ENCODE data around the gene SCNN1A. TPM values are rescaled to one million over a fixed set of nuclear protein-coding genes. Genes with fewer than 3 reads are reported as not detected.
A peak's percentile ranks its signal among the peaks of the same experiment; 100 is the strongest.

SCNN1A gene
- total and polyA plus RNA-seq, 2 donors, result 0.61 to 28.9 TPM

DNA sequence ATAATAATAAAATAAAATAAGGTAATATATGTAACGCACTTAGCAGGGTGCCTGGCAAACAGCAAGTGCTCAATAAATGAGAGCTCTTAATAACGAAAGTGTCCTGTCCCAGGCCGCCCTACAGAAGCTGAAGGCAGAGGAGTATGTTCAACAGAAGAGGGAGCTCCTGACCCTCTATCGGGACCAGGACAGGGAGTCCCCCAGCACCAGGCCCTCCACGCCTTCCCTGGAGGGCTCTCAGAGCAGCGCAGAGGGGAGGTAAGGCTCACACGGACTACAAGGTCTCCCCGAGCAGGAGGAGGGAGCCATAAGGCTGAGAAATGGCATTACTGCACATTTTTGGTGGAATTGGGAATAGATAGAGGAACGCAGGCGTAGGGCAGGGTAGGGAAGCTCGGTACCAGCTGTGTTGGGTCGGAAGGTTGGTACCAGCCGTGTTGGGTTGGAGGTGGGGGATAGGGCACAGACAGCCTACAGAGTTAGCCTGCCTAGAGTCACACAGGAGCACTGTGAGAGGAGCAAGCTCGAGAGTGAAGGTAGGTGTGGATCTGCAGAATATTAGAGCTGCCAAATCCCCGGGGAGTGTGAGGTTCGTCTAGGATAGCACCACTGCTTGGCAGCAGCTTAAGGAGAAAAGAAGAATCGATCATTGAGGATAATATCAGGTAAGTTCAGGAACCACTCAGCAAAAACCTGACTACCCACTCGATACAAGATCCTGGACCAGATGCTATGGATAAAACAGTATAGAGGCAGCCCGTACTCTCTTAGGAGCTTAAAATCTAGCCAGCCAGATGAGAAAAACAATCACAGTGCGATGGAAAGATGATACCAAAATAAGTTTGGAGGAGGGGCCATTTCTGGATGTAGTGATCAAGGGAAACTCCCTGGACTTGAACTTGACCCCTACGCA lies 48.8 kb downstream of the SCNN1A start:
- peak in 1 of 9 donors; percentile 53 for DNase-seq (ENCODE audit: low read depth in 6 of 9, low spot score in 9 of 9)
- H3K4me1 ChIP-seq (ENCODE audit: control insufficient read depth in 2 of 2, insufficient read depth in 2 of 2, low read length in 2 of 2), result peaks cover 11 to 43% of the 10 kb centered on the region in 2 donors
- no peaks in the 10 kb centered on the region for H3K27me3 ChIP-seq (ENCODE audit: control insufficient read depth in 2 of 2, insufficient read depth in 1 of 2, low read length in 1 of 2)

DNA sequence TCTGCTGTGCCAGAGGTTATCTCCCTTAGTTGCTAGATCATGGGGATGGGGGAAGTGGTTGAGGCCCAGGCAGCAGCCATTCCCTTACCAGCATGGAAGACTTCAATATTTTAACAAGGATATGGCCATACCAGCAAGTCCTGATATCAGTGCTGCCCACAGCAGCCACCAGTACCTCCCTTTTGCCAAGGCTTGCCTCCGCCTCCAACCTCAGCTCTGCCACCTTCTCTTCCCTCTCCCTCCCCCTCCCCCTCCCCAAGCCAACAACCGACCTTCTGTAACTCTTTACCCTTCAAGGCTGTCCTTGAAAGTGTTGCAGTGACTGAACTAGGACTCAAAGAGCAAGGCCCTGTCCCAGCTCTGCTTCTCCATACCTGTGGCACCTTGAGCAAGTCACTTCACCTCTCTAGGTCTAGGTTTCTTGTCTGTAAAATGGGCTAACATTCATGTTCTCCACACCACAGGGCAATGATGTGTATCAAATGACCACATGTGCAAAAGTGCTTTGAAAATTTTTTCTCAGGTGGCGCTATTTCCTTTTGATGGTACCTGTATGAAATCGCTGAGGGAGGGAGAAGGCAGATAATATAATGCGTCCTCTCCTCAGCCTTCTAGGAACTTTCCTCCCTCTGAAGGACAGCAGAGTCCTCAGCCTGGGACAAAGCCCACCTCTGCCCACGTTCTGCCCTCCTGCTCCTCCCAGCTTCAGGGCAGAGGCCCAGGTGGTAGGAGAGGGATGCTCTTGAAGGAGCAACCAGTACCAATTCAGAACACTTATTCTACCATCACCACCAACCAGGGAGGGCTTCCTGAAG lies 50.2 kb downstream of the SCNN1A start:
- 82% methylated on average over 6 of the region's 6 CpGs for WGBS
- Histone ChIP-seq H3K4me1 (ENCODE audit: control insufficient read depth in 2 of 2, insufficient read depth in 2 of 2, low read length in 2 of 2) (peaks cover 11 to 43% of the 10 kb centered on the region in 2 donors), H3K27me3 (ENCODE audit: control insufficient read depth in 2 of 2, insufficient read depth in 1 of 2, low read length in 1 of 2) (no peaks in the 10 kb centered on the region), H3K9me3 (ENCODE audit: control insufficient read depth in 2 of 2, insufficient read depth in 1 of 2, low read length in 1 of 2) (peaks cover 0 to 1% of the 10 kb centered on the region in 2 donors), H3K36me3 (ENCODE audit: control insufficient read depth in 2 of 2, insufficient read depth in 2 of 2, low read length in 1 of 2) (peaks cover 29 to 30% of the 10 kb centered on the region in 2 donors), H3K27ac (ENCODE audit: low read depth in 1 of 2, low read length in 1 of 2) (no peak overlapping the region), H3K4me3 (ENCODE audit: low read length in 2 of 2) (no peak overlapping the region)
- DNase-seq (ENCODE audit: low read depth in 6 of 9, low spot score in 9 of 9), result no peak

More for the DNA sequence above, 48.8 kb downstream of the SCNN1A start:
- no peak overlapping the region for H3K4me3 ChIP-seq (ENCODE audit: low read length in 2 of 2)
- WGBS, result 87% methylated on average over 21 of the region's 21 CpGs
- peaks cover 0 to 1% of the 10 kb centered on the region in 2 donors for H3K9me3 ChIP-seq (ENCODE audit: control insufficient read depth in 2 of 2, insufficient read depth in 1 of 2, low read length in 1 of 2)
- peak overlapping the region in 1 of 2 donors; percentile 33 for H3K27ac ChIP-seq (ENCODE audit: low read depth in 1 of 2, low read length in 1 of 2)
- peaks cover 43 to 45% of the 10 kb centered on the region in 2 donors for H3K36me3 ChIP-seq (ENCODE audit: control insufficient read depth in 2 of 2, insufficient read depth in 2 of 2, low read length in 1 of 2)

DNA sequence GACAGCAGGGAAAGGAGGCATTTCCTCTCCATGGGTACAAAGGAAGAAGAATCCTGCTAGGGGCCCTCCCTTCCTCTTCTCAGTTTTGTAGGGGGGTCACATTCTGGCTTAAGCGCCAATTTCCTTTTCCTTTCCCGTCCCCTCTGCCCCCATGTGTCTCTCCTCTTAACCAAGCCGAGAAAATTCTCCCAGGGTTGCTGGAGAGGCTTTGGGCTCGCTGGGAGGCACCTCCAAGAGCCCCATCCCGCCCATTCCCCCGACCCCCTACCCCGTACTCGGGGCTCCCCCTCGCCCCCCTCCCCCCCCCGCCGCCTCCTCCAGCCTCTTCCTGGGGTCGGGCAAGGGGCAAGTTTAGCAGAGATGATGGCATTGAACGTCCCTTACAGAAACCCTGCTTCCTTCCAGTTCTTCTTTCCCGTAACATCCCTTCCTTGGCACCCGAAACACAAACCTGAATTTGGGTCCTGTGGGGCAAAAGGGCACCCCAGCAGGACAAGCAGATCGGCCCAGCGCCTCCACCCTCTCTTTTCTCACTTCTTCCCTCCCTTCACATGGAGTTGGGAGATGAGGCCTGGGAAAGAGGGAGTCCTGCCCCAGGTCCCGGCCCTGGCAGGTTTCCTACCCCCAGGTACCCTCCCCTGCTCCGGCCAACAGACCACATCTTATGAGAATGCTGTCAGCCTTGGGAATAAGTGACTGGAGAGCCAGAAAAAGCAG lies 51.2 kb downstream of the SCNN1A start:
- WGBS, result 46% methylated on average over 19 of the region's 19 CpGs
- H3K4me1 ChIP-seq (ENCODE audit: control insufficient read depth in 2 of 2, insufficient read depth in 2 of 2, low read length in 2 of 2), result peaks cover 11 to 43% of the 10 kb centered on the region in 2 donors
- no peak for DNase-seq (ENCODE audit: low read depth in 6 of 9, low spot score in 9 of 9)
- H3K9me3 ChIP-seq (ENCODE audit: control insufficient read depth in 2 of 2, insufficient read depth in 1 of 2, low read length in 1 of 2), result no peaks in the 10 kb centered on the region
- H3K27ac ChIP-seq (ENCODE audit: low read depth in 1 of 2, low read length in 1 of 2), result peak overlapping the region; percentile 15 to 22
- H3K36me3 ChIP-seq (ENCODE audit: control insufficient read depth in 2 of 2, insufficient read depth in 2 of 2, low read length in 1 of 2), result peaks cover 20 to 23% of the 10 kb centered on the region in 2 donors
- no peaks in the 10 kb centered on the region for H3K27me3 ChIP-seq (ENCODE audit: control insufficient read depth in 2 of 2, insufficient read depth in 1 of 2, low read length in 1 of 2)
- H3K4me3 ChIP-seq (ENCODE audit: low read length in 2 of 2), result no peak overlapping the region

DNA sequence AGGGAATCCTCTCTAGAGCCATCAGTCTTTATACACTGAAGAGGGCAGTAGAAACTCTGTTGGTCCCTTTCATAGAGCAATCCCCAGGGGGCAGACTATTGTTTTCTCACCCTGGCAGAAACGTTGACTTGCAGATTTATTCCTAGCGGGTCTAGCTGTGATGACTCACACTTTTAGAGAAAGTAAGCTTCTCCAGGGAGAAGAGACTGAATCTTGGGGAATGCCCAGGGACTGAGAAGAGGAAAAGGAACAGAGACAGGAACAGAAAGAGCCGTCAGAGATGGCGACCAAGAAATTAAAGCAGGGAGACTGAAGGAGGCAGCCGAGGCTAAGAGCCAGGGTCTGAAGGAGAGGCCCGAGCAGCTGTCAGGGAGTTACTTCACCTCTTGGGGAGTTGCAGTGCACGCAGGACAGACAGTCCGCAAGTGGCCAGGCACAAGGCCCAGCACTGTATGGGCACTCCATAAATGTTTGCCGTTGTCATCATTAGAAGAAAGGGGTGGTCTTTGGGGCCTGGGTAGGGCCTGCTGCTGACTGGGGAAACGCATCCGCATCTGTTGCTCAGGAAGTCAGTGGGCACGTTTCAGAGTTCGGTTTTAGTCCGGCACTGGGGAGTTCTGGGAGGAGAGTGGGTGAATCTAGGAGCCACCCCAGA lies 51.9 kb downstream of the SCNN1A start:
- peak in 2 of 9 donors; percentile 59 to 80 for DNase-seq (ENCODE audit: low read depth in 6 of 9, low spot score in 9 of 9)
- Histone ChIP-seq H3K27ac (ENCODE audit: low read depth in 1 of 2, low read length in 1 of 2) (peak overlapping the region; percentile 11 to 22), H3K27me3 (ENCODE audit: control insufficient read depth in 2 of 2, insufficient read depth in 1 of 2, low read length in 1 of 2) (peaks cover 0 to 2% of the 10 kb centered on the region in 2 donors), H3K36me3 (ENCODE audit: control insufficient read depth in 2 of 2, insufficient read depth in 2 of 2, low read length in 1 of 2) (peaks cover 13 to 16% of the 10 kb centered on the region in 2 donors), H3K4me3 (ENCODE audit: low read length in 2 of 2) (peak overlapping the region in 1 of 2 donors; percentile 9), H3K9me3 (ENCODE audit: control insufficient read depth in 2 of 2, insufficient read depth in 1 of 2, low read length in 1 of 2) (no peaks in the 10 kb centered on the region), H3K4me1 (ENCODE audit: control insufficient read depth in 2 of 2, insufficient read depth in 2 of 2, low read length in 2 of 2) (peaks cover 11 to 47% of the 10 kb centered on the region in 2 donors)
- 8% methylated on average over 14 of the region's 14 CpGs for WGBS

DNA sequence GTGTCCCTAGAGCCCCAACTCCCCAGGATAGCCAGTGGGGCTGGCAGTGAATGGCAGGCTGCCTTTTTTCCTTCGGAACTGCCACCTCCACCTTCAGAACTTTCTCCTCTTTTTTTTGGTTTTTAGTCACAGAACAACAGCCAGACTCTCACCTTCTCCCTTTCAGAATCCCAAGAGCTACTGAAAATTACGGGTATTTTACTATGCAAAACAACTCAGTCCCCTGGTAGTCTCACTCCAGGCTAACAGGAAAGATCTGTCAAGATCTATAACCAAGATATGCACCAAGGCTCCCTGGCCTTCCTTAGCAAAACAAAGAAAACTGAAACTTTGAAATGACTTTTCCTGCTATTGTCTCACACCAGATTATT lies 52.4 kb downstream of the SCNN1A start:
- 33% methylated on average over 2 of the region's 2 CpGs for WGBS
- Histone ChIP-seq H3K9me3 (ENCODE audit: control insufficient read depth in 2 of 2, insufficient read depth in 1 of 2, low read length in 1 of 2) (no peaks in the 10 kb centered on the region), H3K4me3 (ENCODE audit: low read length in 2 of 2) (no peak overlapping the region)

DNA sequence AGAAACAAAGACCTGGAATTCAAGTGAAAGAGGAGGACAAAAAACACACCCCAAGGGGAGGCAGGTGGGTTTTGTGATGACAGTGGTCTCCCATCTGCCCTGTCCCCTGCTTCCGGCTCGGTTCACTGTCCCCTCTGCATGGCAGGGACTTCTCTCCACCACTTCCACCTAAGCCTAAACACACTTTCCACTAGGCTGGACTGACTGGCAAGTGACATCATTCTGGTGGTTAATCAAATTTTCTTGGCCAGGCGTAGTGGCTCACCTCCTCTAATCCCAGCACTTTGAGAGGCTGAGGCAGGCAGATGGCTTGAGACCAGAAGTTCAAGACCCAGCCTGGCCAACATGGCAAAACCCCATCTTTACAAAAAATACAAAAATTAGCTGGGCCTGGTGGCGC lies 53.0 kb downstream of the SCNN1A start:
- H3K9me3 ChIP-seq (ENCODE audit: control insufficient read depth in 2 of 2, insufficient read depth in 1 of 2, low read length in 1 of 2), result no peaks in the 10 kb centered on the region
- no peak overlapping the region for H3K27ac ChIP-seq (ENCODE audit: low read depth in 1 of 2, low read length in 1 of 2)
- WGBS, result 96% methylated on average over 4 of the region's 4 CpGs
- no peak for DNase-seq (ENCODE audit: low read depth in 6 of 9, low spot score in 9 of 9)
- H3K4me3 ChIP-seq (ENCODE audit: low read length in 2 of 2), result no peak overlapping the region
- peaks cover 11 to 48% of the 10 kb centered on the region in 2 donors for H3K4me1 ChIP-seq (ENCODE audit: control insufficient read depth in 2 of 2, insufficient read depth in 2 of 2, low read length in 2 of 2)
- peaks cover 0 to 2% of the 10 kb centered on the region in 2 donors for H3K27me3 ChIP-seq (ENCODE audit: control insufficient read depth in 2 of 2, insufficient read depth in 1 of 2, low read length in 1 of 2)
- peaks cover 4 to 5% of the 10 kb centered on the region in 2 donors for H3K36me3 ChIP-seq (ENCODE audit: control insufficient read depth in 2 of 2, insufficient read depth in 2 of 2, low read length in 1 of 2)

More for the DNA sequence above, 52.4 kb downstream of the SCNN1A start:
- Histone ChIP-seq H3K4me1 (ENCODE audit: control insufficient read depth in 2 of 2, insufficient read depth in 2 of 2, low read length in 2 of 2) (peaks cover 11 to 51% of the 10 kb centered on the region in 2 donors), H3K27ac (ENCODE audit: low read depth in 1 of 2, low read length in 1 of 2) (peak overlapping the region in 1 of 2 donors; percentile 45), H3K36me3 (ENCODE audit: control insufficient read depth in 2 of 2, insufficient read depth in 2 of 2, low read length in 1 of 2) (peaks cover 8 to 11% of the 10 kb centered on the region in 2 donors), H3K27me3 (ENCODE audit: control insufficient read depth in 2 of 2, insufficient read depth in 1 of 2, low read length in 1 of 2) (peaks cover 0 to 2% of the 10 kb centered on the region in 2 donors)
- no peak for DNase-seq (ENCODE audit: low read depth in 6 of 9, low spot score in 9 of 9)

DNA sequence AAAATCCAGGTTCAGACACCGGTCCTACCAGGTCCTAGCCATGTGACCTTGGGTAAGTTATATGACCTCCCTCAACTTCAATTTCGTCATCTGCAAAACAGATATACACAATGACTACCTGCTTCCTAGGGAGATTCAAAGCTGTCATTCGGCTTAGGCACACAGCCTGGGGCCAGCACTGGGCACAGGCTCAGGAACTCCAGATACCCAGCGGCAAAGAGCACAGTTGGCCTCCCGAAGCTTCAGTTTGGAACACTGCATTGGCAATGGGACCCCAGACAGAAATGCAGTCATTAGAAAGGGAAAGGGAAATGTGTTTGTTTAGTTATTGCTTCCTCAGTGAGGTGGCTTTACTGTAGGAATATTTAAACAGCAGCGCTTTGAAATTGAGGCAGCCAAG lies 53.5 kb downstream of the SCNN1A start:
- no peaks in the 10 kb centered on the region for H3K9me3 ChIP-seq (ENCODE audit: control insufficient read depth in 2 of 2, insufficient read depth in 1 of 2, low read length in 1 of 2)
- no peak for DNase-seq (ENCODE audit: low read depth in 6 of 9, low spot score in 9 of 9)
- 97% methylated on average over 6 of the region's 6 CpGs for WGBS
- H3K4me1 ChIP-seq (ENCODE audit: control insufficient read depth in 2 of 2, insufficient read depth in 2 of 2, low read length in 2 of 2), result peaks cover 11 to 48% of the 10 kb centered on the region in 2 donors
- H3K27ac ChIP-seq (ENCODE audit: low read depth in 1 of 2, low read length in 1 of 2), result no peak overlapping the region
- peaks cover 0 to 2% of the 10 kb centered on the region in 2 donors for H3K27me3 ChIP-seq (ENCODE audit: control insufficient read depth in 2 of 2, insufficient read depth in 1 of 2, low read length in 1 of 2)
- H3K4me3 ChIP-seq (ENCODE audit: low read length in 2 of 2), result no peak overlapping the region
- peaks cover 0 to 2% of the 10 kb centered on the region in 2 donors for H3K36me3 ChIP-seq (ENCODE audit: control insufficient read depth in 2 of 2, insufficient read depth in 2 of 2, low read length in 1 of 2)

DNA sequence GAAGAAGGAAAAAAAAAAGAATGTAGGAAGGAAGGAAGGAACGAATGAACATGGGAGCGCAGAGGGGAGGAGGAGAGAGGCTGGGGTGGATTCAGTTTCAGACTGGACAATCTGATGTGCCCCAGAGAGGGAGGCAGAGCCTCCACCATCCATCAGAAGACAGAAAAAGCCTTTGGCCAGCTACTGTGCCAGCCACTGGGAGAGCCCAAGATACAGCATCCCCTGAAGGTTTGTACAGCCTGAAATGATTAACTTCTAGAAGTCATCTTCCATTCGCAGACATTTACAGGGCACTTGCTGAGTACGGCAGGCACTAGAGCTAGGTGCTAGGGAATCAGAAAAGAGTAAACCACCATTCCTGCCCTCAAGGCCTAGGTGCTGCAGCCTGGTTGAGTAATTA lies 55.9 kb downstream of the SCNN1A start:
- no peak for DNase-seq (ENCODE audit: low read depth in 6 of 9, low spot score in 9 of 9)
- H3K36me3 ChIP-seq (ENCODE audit: control insufficient read depth in 2 of 2, insufficient read depth in 2 of 2, low read length in 1 of 2), result no peaks in the 10 kb centered on the region
- no peaks in the 10 kb centered on the region for H3K9me3 ChIP-seq (ENCODE audit: control insufficient read depth in 2 of 2, insufficient read depth in 1 of 2, low read length in 1 of 2)
- WGBS, result 97% methylated on average over 4 of the region's 4 CpGs
- H3K27ac ChIP-seq (ENCODE audit: low read depth in 1 of 2, low read length in 1 of 2), result no peak overlapping the region
- no peak overlapping the region for H3K4me3 ChIP-seq (ENCODE audit: low read length in 2 of 2)
- H3K27me3 ChIP-seq (ENCODE audit: control insufficient read depth in 2 of 2, insufficient read depth in 1 of 2, low read length in 1 of 2), result peaks cover 0 to 2% of the 10 kb centered on the region in 2 donors
- H3K4me1 ChIP-seq (ENCODE audit: control insufficient read depth in 2 of 2, insufficient read depth in 2 of 2, low read length in 2 of 2), result peaks cover 11 to 27% of the 10 kb centered on the region in 2 donors
